GM12892 (cell line): Measurements from ENCODE around the gene ZNF23.

Experiments used
- DNase-seq: peaks from one replicate; pipeline ENCODE4 v3.0.0; 2011; ENCODE audit not compliant: insufficient read length
- FAIRE-seq: peaks from 2 replicates; lab custom pipeline; 2011; peaks lifted over from hg19 to GRCh38; lab: Jason Lieb, UNC
- POLR2A ChIP-seq: IDR thresholded peaks from 2 replicates; pipeline ENCODE4 v1.6.1; 2011; ENCODE audit warnings: low read depth, low read length, control low read depth
- POLR2AphosphoS5 ChIP-seq: IDR thresholded peaks from 2 replicates; pipeline ENCODE4 v1.6.1; 2011; ENCODE audit warnings: low read depth, low read length, control low read depth
- TAF1 ChIP-seq: IDR thresholded peaks from 2 replicates; pipeline ENCODE4 v1.6.1; 2011; ENCODE audit warnings: low read depth, mild to moderate bottlenecking, control low read depth, low read length, borderline replicate concordance

The ZNF23 gene

GRCh38 chr16:71404364-71404763, 57.7 kb downstream of the ZNF23 start:
- FAIRE-seq (no peak), DNase-seq (no peak)

GRCh38 chr16:71402674-71403073, 59.4 kb downstream of the ZNF23 start:
- DNase-seq (no peak), FAIRE-seq (no peak)
- TF ChIP-seq TAF1 (no peak), POLR2AphosphoS5 (no peak), POLR2A (no peak)

More at GRCh38 chr16:71404364-71404763, 57.7 kb downstream of the ZNF23 start:
- TF ChIP-seq POLR2AphosphoS5, result no peak

- no peak for TF ChIP-seq TAF1
- no peak for TF ChIP-seq POLR2AphosphoS5
- no peak for TF ChIP-seq POLR2A
- FAIRE-seq (no peak), DNase-seq (no peak)
Measured at GRCh38 chr16:71402007-71402406, 60.0 kb downstream of the ZNF23 start.

GRCh38 chr16:71399801-71400563, 62.1 kb downstream of the ZNF23 start:
- TF ChIP-seq TAF1 (no peak), POLR2AphosphoS5 (no peak), POLR2A (no peak)
- DNase-seq, result no peak
- FAIRE-seq, result no peak
